Ishikawa (cell line): ENCODE results near the gene PIGC.

Experiments
- CEBPB ChIP-seq: IDR thresholded peaks from 2 replicates; pipeline ENCODE4 v1.6.1; 2012
- CREB1 ChIP-seq: IDR thresholded peaks from 2 replicates; pipeline ENCODE4 v1.6.1; 2012; ENCODE audit warnings: low read depth
- EGR1 ChIP-seq: IDR thresholded peaks from 2 replicates; pipeline ENCODE4 v1.6.1; 2012
- EP300 ChIP-seq: IDR thresholded peaks from 2 replicates; pipeline ENCODE4 v1.6.1; 2012; ENCODE audit warnings: borderline replicate concordance
- FOXM1 ChIP-seq: IDR thresholded peaks from 2 replicates; pipeline ENCODE4 v1.6.1; 2012; ENCODE audit warnings: low read depth, borderline replicate concordance
- MAX ChIP-seq: IDR thresholded peaks from 2 replicates; pipeline ENCODE4 v1.6.1; 2012
- NFIC ChIP-seq: IDR thresholded peaks from 2 replicates; pipeline ENCODE4 v1.6.1; 2012
- RAD21 ChIP-seq: IDR thresholded peaks from 2 replicates; pipeline ENCODE4 v1.6.1; 2012; ENCODE audit warnings: low read depth
- REST ChIP-seq: IDR thresholded peaks from 2 replicates; pipeline ENCODE4 v1.6.1; 2012; ENCODE audit warnings: low read depth, mild to moderate bottlenecking
- TAF1 ChIP-seq: IDR thresholded peaks from 2 replicates; pipeline ENCODE4 v1.6.1; 2012; ENCODE audit warnings: low read depth, mild to moderate bottlenecking
- TCF12 ChIP-seq: IDR thresholded peaks from 2 replicates; pipeline ENCODE4 v1.6.1; 2012; ENCODE audit warnings: low read depth
- TEAD4 ChIP-seq: IDR thresholded peaks from 2 replicates; pipeline ENCODE4 v1.6.1; 2012
- USF1 ChIP-seq: IDR thresholded peaks from 2 replicates; pipeline ENCODE4 v1.6.1; 2012
- YY1 ChIP-seq: IDR thresholded peaks from 2 replicates; pipeline ENCODE4 v1.6.1; 2012; ENCODE audit warnings: low read depth
- ZBTB7A ChIP-seq: IDR thresholded peaks from 2 replicates; pipeline ENCODE4 v1.6.1; 2012; ENCODE audit warnings: low read depth

PIGC gene

GRCh38 chr1:172455451-172455850, 11.6 kb upstream of the PIGC start:
- TF ChIP-seq FOXM1 (no peak), RAD21 (no peak), CEBPB (no peak), ZBTB7A (no peak), MAX (no peak), TCF12 (no peak), EGR1 (no peak), USF1 (no peak), CREB1 (no peak), REST (no peak), NFIC (no peak), TEAD4 (no peak), YY1 (no peak)

DNA sequence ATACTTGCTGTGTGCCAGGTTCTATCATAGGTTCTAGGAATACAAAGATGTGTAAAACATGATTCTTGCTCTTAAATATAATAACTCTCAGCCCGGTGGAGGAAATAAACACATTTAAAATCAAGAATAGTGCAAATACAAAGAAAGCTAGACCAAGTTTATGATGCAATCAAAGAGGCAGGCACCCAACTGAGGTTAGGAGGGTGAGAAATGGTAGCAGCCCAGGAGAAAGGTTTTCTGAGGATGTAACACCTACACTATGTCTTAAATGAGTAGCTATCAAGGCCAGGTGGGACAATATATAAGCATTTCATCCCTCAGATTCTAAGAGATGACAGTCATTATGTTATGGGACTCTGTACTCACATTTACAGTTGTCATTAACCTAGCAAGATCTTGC, 9.7 kb upstream of the PIGC start:
- TF ChIP-seq TCF12: no peak
- TF ChIP-seq YY1: no peak
- no peak for TF ChIP-seq CEBPB
- no peak for TF ChIP-seq USF1
- no peak for TF ChIP-seq RAD21
- no peak for TF ChIP-seq NFIC
- no peak for TF ChIP-seq CREB1
- TF ChIP-seq TEAD4: no peak

DNA sequence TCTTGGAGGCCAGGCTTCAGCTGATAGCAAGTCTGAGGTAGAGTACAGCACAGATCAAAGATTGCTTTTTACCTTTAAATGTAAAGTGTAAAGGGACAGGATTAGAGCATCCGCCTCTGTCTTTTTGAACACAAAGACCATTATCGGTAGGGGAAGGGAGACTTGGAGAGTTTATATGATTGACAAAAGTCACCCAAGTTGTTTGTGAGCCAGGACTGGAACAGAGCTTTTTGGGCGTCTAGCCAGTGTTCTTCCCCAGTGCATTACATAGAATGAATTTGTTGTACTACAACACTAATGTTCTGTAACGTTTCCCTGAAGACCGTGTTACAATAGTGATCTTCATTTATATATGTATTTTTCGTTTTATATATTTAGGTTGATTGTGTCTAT, 9.3 kb upstream of the PIGC start:
- no peak for TF ChIP-seq EGR1
- no peak for TF ChIP-seq ZBTB7A
- no peak for TF ChIP-seq RAD21
- no peak for TF ChIP-seq TEAD4

DNA sequence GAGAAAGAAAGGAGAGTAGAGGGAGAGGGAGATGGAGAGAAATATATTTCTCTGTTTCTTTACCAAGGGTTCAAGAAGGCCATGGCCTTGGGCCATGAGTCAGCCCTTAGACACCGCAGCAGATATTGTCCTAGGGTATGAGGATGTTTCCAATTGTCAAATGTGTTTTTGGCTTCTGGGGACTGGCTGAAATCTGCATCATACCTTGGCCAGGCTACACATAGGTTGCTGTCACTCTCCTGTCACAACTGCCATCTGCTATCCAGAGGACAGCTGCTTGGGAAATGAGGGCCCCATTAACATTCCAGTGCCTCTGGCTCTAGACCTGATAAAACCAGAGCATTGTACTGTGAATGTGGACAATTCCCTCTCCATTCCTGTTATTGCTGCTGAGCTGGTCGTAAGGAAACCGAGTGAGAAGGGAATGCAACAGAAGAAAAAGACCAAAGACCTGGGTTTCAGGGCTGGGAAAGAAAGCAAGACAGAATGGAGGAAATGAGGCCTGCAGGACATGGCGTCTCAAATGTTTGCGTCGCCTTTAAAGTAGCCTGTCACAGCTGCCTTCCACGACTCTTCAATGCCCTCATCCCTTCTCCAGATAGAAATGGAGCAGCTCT, 8.8 kb upstream of the PIGC start:
- TF ChIP-seq TEAD4 (no peak), EP300 (no peak), TAF1 (no peak), CEBPB (no peak), TCF12 (no peak), CREB1 (no peak), RAD21 (no peak), NFIC (no peak), YY1 (no peak), EGR1 (no peak), FOXM1 (no peak), MAX (no peak), USF1 (no peak), ZBTB7A (no peak), REST (no peak)

DNA sequence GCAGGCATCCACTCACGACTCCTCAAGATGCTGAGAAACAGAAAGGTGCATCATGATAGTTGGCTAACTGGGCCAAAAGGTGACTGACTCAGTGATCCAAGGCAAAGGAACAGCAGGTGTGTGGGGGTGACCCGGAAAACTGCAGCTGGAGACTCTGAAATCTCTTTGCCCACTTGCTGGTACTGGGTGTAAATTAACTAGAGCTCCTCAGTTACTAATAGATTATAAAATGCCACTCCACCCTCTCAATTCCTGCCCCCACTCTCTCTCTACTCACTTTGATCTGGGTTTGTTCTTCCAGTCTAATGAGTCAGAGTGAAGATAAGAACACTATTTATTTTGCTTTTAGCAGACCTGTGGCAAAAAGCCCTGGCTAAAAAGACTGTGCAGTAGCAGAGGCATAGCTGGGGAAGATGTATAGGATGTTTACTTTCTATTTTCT, 7.2 kb upstream of the PIGC start:
- TF ChIP-seq MAX (no peak), CEBPB (no peak), USF1 (no peak)

DNA sequence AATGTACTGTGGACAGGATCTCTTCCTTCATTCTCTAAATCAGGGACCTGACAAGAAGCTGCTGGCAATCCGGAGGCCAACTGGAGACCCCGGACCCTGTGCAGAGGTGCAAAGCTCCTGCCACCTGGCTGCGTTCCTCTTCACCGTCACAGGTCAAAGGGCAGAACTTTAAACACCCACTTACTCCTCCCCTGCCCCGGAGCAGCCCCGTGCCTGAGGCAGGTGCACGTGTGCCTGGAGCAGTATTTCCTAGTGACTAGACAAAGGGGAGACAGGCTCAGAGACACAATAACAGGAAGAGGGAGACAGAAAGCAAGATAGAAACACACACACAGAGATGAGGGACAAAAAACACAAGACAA, 6.6 kb upstream of the PIGC start:
- TF ChIP-seq CEBPB (no peak), TAF1 (no peak), FOXM1 (no peak), RAD21 (no peak), TEAD4 (no peak), NFIC (no peak), ZBTB7A (no peak), CREB1 (no peak), YY1 (no peak), TCF12 (no peak), EGR1 (no peak), EP300 (no peak), REST (no peak), USF1 (no peak), MAX (no peak)
